ENCODE results near the gene NT5C1A.

NT5C1A gene

DNA sequence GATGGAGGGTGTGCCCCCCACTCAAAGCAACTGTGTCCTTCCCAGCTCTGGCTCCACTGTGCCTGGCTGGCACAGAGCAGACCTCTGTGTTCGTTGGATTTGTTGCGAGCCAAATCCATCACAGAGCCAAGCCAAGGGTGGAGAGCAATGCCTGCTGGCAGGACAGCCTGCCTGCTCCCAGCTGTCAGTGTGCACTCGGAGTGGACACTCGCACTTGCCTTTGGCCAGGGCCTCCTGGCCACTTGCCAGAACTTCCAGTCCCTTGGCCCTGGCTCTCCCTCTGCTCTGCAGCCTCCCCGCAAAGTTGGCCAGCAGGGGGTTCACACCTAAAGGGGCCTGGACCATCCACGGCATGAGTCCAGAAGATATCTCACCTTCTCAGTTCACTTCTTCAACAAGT lies 48.9 kb downstream of the NT5C1A start:
- Histone ChIP-seq H3K4me1 (ENCODE audit: control insufficient read depth in 1 of 2, insufficient read depth in 2 of 2, low read length in 2 of 2) (peaks cover 0 to 7% of the 10 kb centered on the region in 2 experiments), H2BK12ac (ENCODE audit: low read length) (no peak overlapping the region), H3K9me3 (ENCODE audit: insufficient read depth, low read depth, low read length) (peaks cover 3% of the 10 kb centered on the region), H3K23ac (ENCODE audit: low read length) (no peak overlapping the region), H3K9ac (ENCODE audit: low read length) (no peak overlapping the region), H2AK5ac (ENCODE audit: low read length) (no peak overlapping the region), H3K79me2 (ENCODE audit: control insufficient read depth, insufficient read depth, low read length, poor library complexity) (no peaks in the 10 kb centered on the region), H2AFZ (ENCODE audit: insufficient read depth, low read length, poor library complexity) (no peak overlapping the region), H3K4me2 (ENCODE audit: low read length) (no peak overlapping the region), H3K36me3 (ENCODE audit: control insufficient read depth in 1 of 2, insufficient read depth in 2 of 2, low read length in 2 of 2) (no peaks in the 10 kb centered on the region), H3K4me3 (ENCODE audit: low read depth, low read length) (no peak overlapping the region), H3K27ac (ENCODE audit: low read depth, low read length) (no peak overlapping the region), H2BK120ac (ENCODE audit: insufficient read depth, low read length, poor library complexity) (no peak overlapping the region), H3K14ac (ENCODE audit: low read length) (no peak overlapping the region), H4K91ac (ENCODE audit: low read depth, low read length) (no peak overlapping the region), H3K27me3 (ENCODE audit: insufficient read depth, low read length) (no peaks in the 10 kb centered on the region), H4K12ac (ENCODE audit: low read depth, low read length) (no peak overlapping the region), H3K18ac (ENCODE audit: low read length) (no peak overlapping the region), H4K8ac (ENCODE audit: low read depth, low read length) (no peak overlapping the region), H3K4ac (ENCODE audit: low read depth, low read length) (no peak overlapping the region), H3K79me1 (ENCODE audit: low read length) (no peaks in the 10 kb centered on the region), H2BK5ac (ENCODE audit: low read depth, low read length, poor library complexity) (no peak overlapping the region)
- WGBS (ENCODE audit: extremely low coverage, insufficient coverage, insufficient read length), result no CpG with 5 or more reads among the region's 6 CpGs
- no peak for DNase-seq

DNA sequence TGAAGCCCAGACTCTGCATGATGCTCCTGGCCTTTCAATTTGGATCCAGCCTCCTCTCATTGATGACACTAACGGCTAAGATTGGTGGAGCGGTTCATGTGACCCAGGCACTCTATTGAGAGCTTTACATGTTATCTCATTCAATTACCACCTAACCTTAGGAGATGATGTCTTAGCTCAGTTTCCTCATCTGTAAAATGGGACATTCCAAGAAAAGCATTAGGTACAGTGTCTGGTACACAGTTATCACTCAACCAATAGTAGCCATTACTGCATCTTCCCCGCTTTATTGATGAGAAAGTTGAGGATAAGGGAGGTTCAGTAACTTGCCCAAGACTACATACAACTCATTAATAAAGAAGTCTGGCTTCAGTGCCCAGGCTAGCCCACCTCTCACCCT lies 49.5 kb downstream of the NT5C1A start:
- WGBS (ENCODE audit: extremely low coverage, insufficient coverage, insufficient read length), result no CpG with 5 or more reads among the region's 3 CpGs
- Histone ChIP-seq H3K27ac (ENCODE audit: low read depth, low read length) (no peak overlapping the region), H4K12ac (ENCODE audit: low read depth, low read length) (no peak overlapping the region), H3K27me3 (ENCODE audit: insufficient read depth, low read length) (no peaks in the 10 kb centered on the region), H3K79me2 (ENCODE audit: control insufficient read depth, insufficient read depth, low read length, poor library complexity) (no peaks in the 10 kb centered on the region), H2AFZ (ENCODE audit: insufficient read depth, low read length, poor library complexity) (no peak overlapping the region), H3K79me1 (ENCODE audit: low read length) (no peaks in the 10 kb centered on the region), H3K4me2 (ENCODE audit: low read length) (no peak overlapping the region), H3K9me3 (ENCODE audit: insufficient read depth, low read depth, low read length) (peaks cover 3% of the 10 kb centered on the region), H3K4ac (ENCODE audit: low read depth, low read length) (no peak overlapping the region), H3K14ac (ENCODE audit: low read length) (no peak overlapping the region), H2BK120ac (ENCODE audit: insufficient read depth, low read length, poor library complexity) (no peak overlapping the region), H2AK5ac (ENCODE audit: low read length) (no peak overlapping the region), H2BK5ac (ENCODE audit: low read depth, low read length, poor library complexity) (no peak overlapping the region), H3K9ac (ENCODE audit: low read length) (no peak overlapping the region), H4K8ac (ENCODE audit: low read depth, low read length) (no peak overlapping the region), H2BK12ac (ENCODE audit: low read length) (no peak overlapping the region), H3K4me1 (ENCODE audit: control insufficient read depth in 1 of 2, insufficient read depth in 2 of 2, low read length in 2 of 2) (peaks cover 0 to 7% of the 10 kb centered on the region in 2 experiments), H3K36me3 (ENCODE audit: control insufficient read depth in 1 of 2, insufficient read depth in 2 of 2, low read length in 2 of 2) (no peaks in the 10 kb centered on the region), H3K4me3 (ENCODE audit: low read depth, low read length) (no peak overlapping the region), H4K91ac (ENCODE audit: low read depth, low read length) (no peak overlapping the region), H3K18ac (ENCODE audit: low read length) (no peak overlapping the region), H3K23ac (ENCODE audit: low read length) (no peak overlapping the region)
- DNase-seq, result no peak

GRCh38 chr1:39620659-39621165 lies 51.2 kb downstream of the NT5C1A start:
- Histone ChIP-seq H3K4ac (ENCODE audit: low read depth, low read length) (no peak overlapping the region), H4K91ac (ENCODE audit: low read depth, low read length) (no peak overlapping the region), H3K27me3 (ENCODE audit: insufficient read depth, low read length) (no peaks in the 10 kb centered on the region), H3K9me3 (ENCODE audit: insufficient read depth, low read depth, low read length) (peaks cover 3% of the 10 kb centered on the region), H2BK5ac (ENCODE audit: low read depth, low read length, poor library complexity) (no peak overlapping the region), H4K8ac (ENCODE audit: low read depth, low read length) (no peak overlapping the region), H3K79me1 (ENCODE audit: low read length) (no peaks in the 10 kb centered on the region), H2BK12ac (ENCODE audit: low read length) (no peak overlapping the region), H3K27ac (ENCODE audit: low read depth, low read length) (no peak overlapping the region), H3K14ac (ENCODE audit: low read length) (no peak overlapping the region), H3K9ac (ENCODE audit: low read length) (no peak overlapping the region), H2AFZ (ENCODE audit: insufficient read depth, low read length, poor library complexity) (no peak overlapping the region), H3K4me2 (ENCODE audit: low read length) (no peak overlapping the region), H3K36me3 (ENCODE audit: control insufficient read depth in 1 of 2, insufficient read depth in 2 of 2, low read length in 2 of 2) (no peaks in the 10 kb centered on the region), H3K23ac (ENCODE audit: low read length) (no peak overlapping the region), H3K4me3 (ENCODE audit: low read depth, low read length) (no peak overlapping the region), H3K18ac (ENCODE audit: low read length) (no peak overlapping the region), H4K12ac (ENCODE audit: low read depth, low read length) (no peak overlapping the region), H2AK5ac (ENCODE audit: low read length) (no peak overlapping the region), H2BK120ac (ENCODE audit: insufficient read depth, low read length, poor library complexity) (no peak overlapping the region), H3K4me1 (ENCODE audit: control insufficient read depth in 1 of 2, insufficient read depth in 2 of 2, low read length in 2 of 2) (peaks cover 0 to 4% of the 10 kb centered on the region in 2 experiments), H3K79me2 (ENCODE audit: control insufficient read depth, insufficient read depth, low read length, poor library complexity) (no peaks in the 10 kb centered on the region)
- WGBS (ENCODE audit: extremely low coverage, insufficient coverage, insufficient read length), result no CpG with 5 or more reads among the region's 3 CpGs
- no peak for DNase-seq

GRCh38 chr1:39617488-39618049 lies 54.3 kb downstream of the NT5C1A start:
- no peak overlapping the region for H2BK5ac ChIP-seq (ENCODE audit: low read depth, low read length, poor library complexity)
- H3K18ac ChIP-seq (ENCODE audit: low read length), result no peak overlapping the region

More at GRCh38 chr1:39617488-39618049, 54.3 kb downstream of the NT5C1A start:
- Histone ChIP-seq H2AFZ (ENCODE audit: insufficient read depth, low read length, poor library complexity) (no peak overlapping the region), H3K4me1 (ENCODE audit: control insufficient read depth in 1 of 2, insufficient read depth in 2 of 2, low read length in 2 of 2) (no peaks in the 10 kb centered on the region), H4K12ac (ENCODE audit: low read depth, low read length) (no peak overlapping the region), H3K27ac (ENCODE audit: low read depth, low read length) (no peak overlapping the region), H3K14ac (ENCODE audit: low read length) (no peak overlapping the region), H2AK5ac (ENCODE audit: low read length) (no peak overlapping the region), H2BK120ac (ENCODE audit: insufficient read depth, low read length, poor library complexity) (no peak overlapping the region), H3K79me2 (ENCODE audit: control insufficient read depth, insufficient read depth, low read length, poor library complexity) (no peaks in the 10 kb centered on the region), H2BK12ac (ENCODE audit: low read length) (no peak overlapping the region), H3K36me3 (ENCODE audit: control insufficient read depth in 1 of 2, insufficient read depth in 2 of 2, low read length in 2 of 2) (no peaks in the 10 kb centered on the region), H3K9ac (ENCODE audit: low read length) (no peak overlapping the region), H4K8ac (ENCODE audit: low read depth, low read length) (no peak overlapping the region), H3K79me1 (ENCODE audit: low read length) (no peaks in the 10 kb centered on the region), H3K4me2 (ENCODE audit: low read length) (no peak overlapping the region), H3K4me3 (ENCODE audit: low read depth, low read length) (no peak overlapping the region), H4K91ac (ENCODE audit: low read depth, low read length) (no peak overlapping the region), H3K23ac (ENCODE audit: low read length) (no peak overlapping the region), H3K9me3 (ENCODE audit: insufficient read depth, low read depth, low read length) (no peaks in the 10 kb centered on the region), H3K27me3 (ENCODE audit: insufficient read depth, low read length) (no peaks in the 10 kb centered on the region), H3K4ac (ENCODE audit: low read depth, low read length) (no peak overlapping the region)
- DNase-seq, result no peak
- no CpG with 5 or more reads among the region's 4 CpGs for WGBS (ENCODE audit: extremely low coverage, insufficient coverage, insufficient read length)
